ENCODE results near the gene ADRB2.
A peak's percentile ranks its signal among the peaks of the same experiment; 100 is the strongest.

ADRB2 gene

GRCh38 chr5:148830211-148830610 is 3.8 kb downstream of the ADRB2 start:
- no peak for TF ChIP-seq ZNF274 (IDR thresholded peaks at IDR 0.05; ENCODE audit: low read depth, low read length)
- no peak overlapping the region for H3K4me3 ChIP-seq (ENCODE audit: low read length)

DNA sequence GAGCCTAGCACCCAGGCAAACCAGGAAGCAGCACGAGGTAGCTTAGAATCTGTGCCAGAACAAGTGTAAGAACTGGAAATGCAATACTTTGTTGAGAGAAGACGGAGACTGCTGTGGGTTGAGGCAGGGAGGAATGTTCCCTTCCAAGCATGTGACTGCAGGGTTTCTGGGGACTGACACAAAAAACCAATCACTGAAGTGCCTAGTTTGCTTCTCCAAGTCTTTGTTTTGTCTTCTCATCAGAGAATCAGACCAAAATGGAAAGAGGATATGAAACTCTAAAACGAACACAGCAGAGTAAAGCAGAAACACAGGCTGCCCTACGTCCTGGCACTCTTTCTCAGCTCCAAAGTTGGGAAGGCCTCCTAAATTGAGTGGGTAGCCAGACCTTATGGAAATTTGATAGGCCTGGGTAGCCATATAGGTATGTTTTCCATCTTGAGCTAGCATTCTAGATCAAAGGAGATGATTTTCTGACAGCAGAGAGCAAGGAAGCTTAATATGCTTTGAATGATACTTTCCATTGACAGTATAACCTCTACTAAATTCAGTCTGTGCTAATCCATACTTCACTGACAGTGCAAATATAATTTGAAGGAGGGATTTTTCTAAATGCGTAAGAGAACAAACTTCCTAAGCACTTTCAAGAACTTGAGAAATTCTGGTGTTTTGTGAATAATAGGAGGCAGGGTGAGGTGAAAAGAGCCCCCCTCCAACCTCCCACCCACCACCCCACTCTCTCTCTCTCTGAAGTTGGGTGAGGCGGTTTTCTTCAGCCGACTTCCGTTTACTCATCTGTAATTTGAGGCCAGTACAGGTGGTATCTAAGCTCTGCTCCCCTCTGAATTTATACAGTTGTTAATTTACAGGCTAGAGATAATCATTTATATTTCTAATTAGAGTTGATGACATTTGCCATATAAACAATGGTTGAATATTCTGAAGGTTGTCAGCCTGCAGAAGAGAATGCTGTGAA is 5.5 kb downstream of the ADRB2 start:
- no peak for TF ChIP-seq ZNF274 (IDR thresholded peaks at IDR 0.05; ENCODE audit: low read depth, low read length)
- H3K4me3 ChIP-seq (ENCODE audit: low read length) = peak overlapping the region; percentile 16; the same call in 1 of the 2 replicates

DNA sequence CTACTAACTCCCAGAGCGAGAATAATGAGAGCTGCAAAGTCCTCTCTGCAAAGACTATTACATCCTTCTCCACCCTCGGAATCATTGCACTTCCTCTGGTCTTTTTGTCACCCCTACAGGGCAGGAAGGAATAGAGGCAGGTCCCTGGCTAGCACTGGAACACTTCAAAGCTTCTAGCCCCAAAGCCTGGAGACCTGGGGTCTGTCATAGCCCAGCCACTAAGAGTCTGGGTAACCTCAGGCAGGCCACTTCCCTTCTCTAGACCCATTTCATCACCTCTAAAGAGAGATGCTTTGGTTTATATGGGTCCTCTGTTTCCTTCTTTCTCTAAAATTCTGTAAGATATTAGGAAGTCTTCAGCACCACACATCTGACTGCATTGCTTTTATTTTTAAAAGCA is 6.7 kb downstream of the ADRB2 start:
- no peak for TF ChIP-seq ZNF274 (IDR thresholded peaks at IDR 0.05; ENCODE audit: low read depth, low read length)
- no peak overlapping the region for H3K4me3 ChIP-seq (ENCODE audit: low read length)

GRCh38 chr5:148833925-148834324 is 7.5 kb downstream of the ADRB2 start:
- H3K4me3 ChIP-seq (ENCODE audit: low read length) = no peak overlapping the region
- no peak for TF ChIP-seq ZNF274 (IDR thresholded peaks at IDR 0.05; ENCODE audit: low read depth, low read length)

DNA sequence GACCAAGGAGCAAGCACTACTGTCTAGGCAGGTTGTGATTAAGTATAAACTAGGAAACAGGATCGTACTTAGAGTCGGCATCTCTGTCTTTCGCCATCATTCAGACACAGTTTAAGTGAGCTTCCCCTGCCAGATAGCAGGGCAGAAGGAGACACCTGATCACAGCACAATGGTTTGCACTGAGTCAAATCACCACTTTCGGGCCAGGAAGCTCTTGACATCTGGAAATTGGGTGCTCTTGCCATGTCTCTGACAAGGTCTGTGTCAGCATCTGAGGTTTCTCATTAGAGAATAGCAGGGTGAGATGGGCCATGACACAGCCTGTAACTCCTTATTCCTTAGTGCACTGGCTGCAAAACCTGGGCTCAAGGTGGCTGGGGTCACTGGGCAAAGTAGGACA is 8.3 kb downstream of the ADRB2 start:
- no peak overlapping the region for H3K4me3 ChIP-seq (ENCODE audit: low read length)
- TF ChIP-seq ZNF274 (IDR thresholded peaks at IDR 0.05; ENCODE audit: low read depth, low read length) = no peak

GRCh38 chr5:148836272-148837250 is 10.2 kb downstream of the ADRB2 start:
- no peak overlapping the region for H3K4me3 ChIP-seq (ENCODE audit: low read length)
- TF ChIP-seq ZNF274 (IDR thresholded peaks at IDR 0.05; ENCODE audit: low read depth, low read length) = no peak

DNA sequence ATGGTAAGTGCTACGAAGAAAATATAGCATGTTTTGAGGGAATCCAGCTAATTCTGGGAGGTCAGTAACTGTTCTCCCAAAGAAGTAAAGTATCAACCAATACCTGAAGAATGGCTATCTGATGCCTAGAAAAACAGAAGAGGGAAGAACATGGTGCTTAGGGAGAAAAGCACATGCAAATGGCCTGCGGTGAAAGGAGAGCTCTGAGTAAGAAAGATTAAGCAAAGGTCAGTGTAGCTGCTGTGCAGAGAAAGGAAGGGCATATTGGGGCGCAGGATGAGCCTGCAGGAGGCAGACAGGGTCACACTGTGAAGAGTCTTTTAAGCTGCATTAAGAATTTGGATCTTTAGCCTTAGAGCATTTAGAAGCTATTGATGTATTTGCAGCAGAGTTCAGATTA is 11.0 kb downstream of the ADRB2 start:
- no peak overlapping the region for H3K4me3 ChIP-seq (ENCODE audit: low read length)
- no peak for TF ChIP-seq ZNF274 (IDR thresholded peaks at IDR 0.05; ENCODE audit: low read depth, low read length)

DNA sequence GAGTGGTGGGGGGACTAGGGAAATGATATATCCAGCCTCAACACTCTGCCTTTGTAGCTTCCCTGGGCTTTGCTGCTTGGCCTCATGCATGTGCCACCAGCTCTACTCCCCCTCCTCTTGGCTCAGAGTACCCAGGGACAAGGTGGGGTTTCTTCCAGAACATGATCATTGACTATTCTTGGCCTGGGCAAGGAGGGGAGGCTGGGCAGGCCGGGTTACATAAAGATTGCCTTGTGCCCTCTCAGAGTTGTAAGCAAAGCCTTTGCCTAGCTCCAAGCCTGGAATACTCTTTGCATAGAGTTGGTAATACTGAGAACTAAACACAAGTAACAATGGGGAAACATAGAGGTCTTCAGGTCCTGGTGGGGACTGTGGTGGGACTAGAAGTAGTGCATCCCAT is 11.9 kb downstream of the ADRB2 start:
- no peak for TF ChIP-seq ZNF274 (IDR thresholded peaks at IDR 0.05; ENCODE audit: low read depth, low read length)
- H3K4me3 ChIP-seq (ENCODE audit: low read length) = no peak overlapping the region

- TF ChIP-seq ZNF274 (IDR thresholded peaks at IDR 0.05; ENCODE audit: low read depth, low read length) = no peak
- no peak overlapping the region for H3K4me3 ChIP-seq (ENCODE audit: low read length)
Observed at GRCh38 chr5:148839960-148840359, 13.5 kb downstream of the ADRB2 start.

- TF ChIP-seq ZNF274 (IDR thresholded peaks at IDR 0.05; ENCODE audit: low read depth, low read length) = no peak
- H3K4me3 ChIP-seq (ENCODE audit: low read length) = no peak overlapping the region
Observed at GRCh38 chr5:148840531-148840930, 14.1 kb downstream of the ADRB2 start.

GRCh38 chr5:148841519-148841918 is 15.1 kb downstream of the ADRB2 start:
- no peak for TF ChIP-seq ZNF274 (IDR thresholded peaks at IDR 0.05; ENCODE audit: low read depth, low read length)
- H3K4me3 ChIP-seq (ENCODE audit: low read length) = no peak overlapping the region

DNA sequence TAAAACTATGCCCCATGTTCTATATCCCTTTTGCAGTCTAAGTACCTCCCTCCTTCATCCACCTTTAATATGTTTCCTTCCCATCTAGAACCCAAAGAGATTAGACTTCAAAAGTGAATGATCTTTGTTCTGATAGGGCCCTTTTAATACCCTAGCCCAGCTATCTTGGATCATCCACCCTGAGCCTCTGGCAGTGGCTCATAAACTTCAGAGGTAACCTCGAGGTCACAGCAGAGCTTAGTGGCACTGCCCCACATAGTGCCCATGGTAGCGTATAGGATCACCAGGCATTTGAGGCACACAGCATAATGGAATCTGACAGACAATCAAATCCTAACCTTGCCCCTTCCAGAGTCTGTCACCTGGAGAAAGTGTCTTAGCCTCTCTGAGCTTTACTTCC is 15.8 kb downstream of the ADRB2 start:
- no peak for TF ChIP-seq ZNF274 (IDR thresholded peaks at IDR 0.05; ENCODE audit: low read depth, low read length)
- H3K4me3 ChIP-seq (ENCODE audit: low read length) = no peak overlapping the region

GRCh38 chr5:148843510-148844318 is 17.3 kb downstream of the ADRB2 start:
- TF ChIP-seq ZNF274 (IDR thresholded peaks at IDR 0.05; ENCODE audit: low read depth, low read length) = no peak
- no peak overlapping the region for H3K4me3 ChIP-seq (ENCODE audit: low read length)
